DND-41 (cell line): ENCODE data around the gene SLC16A12.

Experiments used
- ATAC-seq: fragments of 200-7000 bp; cut with Tn5 transposase; 3 replicates; pipeline ENCODE4 v1.9.1; 2021; ENCODE audit warnings: low read depth; ENCODE audit not compliant: insufficient read depth
- DNase-seq: peaks from one replicate; pipeline ENCODE4 v3.0.0-alpha.2; 2020
- H2AFZ ChIP-seq: 2 replicates; pipeline ENCODE4 v1.6.0; 2012; ENCODE audit warnings: low read depth, low read length
- H3K27ac ChIP-seq: 2 replicates; pipeline ENCODE4 v1.5.1; 2012; ENCODE audit warnings: low read length, inconsistent platforms
- H3K27me3 ChIP-seq: fragments of 200-600 bp; sonication (generic); 2 replicates; pipeline ENCODE4 v1.6.0; 2012; ENCODE audit warnings: low read length, mild to moderate bottlenecking, inconsistent platforms; ENCODE audit not compliant: insufficient read depth, poor library complexity
- H3K36me3 ChIP-seq: 2 replicates; pipeline ENCODE4 v1.5.1; 2012; ENCODE audit warnings: low read length, inconsistent platforms; ENCODE audit not compliant: insufficient read depth
- H3K4me1 ChIP-seq: 2 replicates; pipeline ENCODE4 v1.5.1; 2012; ENCODE audit warnings: mild to moderate bottlenecking, low read length; ENCODE audit not compliant: insufficient read depth
- H3K4me2 ChIP-seq: 2 replicates; pipeline ENCODE4 v1.6.0; 2012; ENCODE audit warnings: mild to moderate bottlenecking, moderate library complexity, low read length, inconsistent platforms; ENCODE audit not compliant: insufficient read depth
- H3K4me3 ChIP-seq, 2 experiments: fragments of 200-600 bp in 1 of 2; shearing (Covaris generic) in 1 of 2; 2 replicates each; pipeline ENCODE4 v1.5.1; 2012 to 2016; ENCODE audit warnings: inconsistent platforms in 2 of 2, low read length in 2 of 2, mild to moderate bottlenecking in 2 of 2, low read depth in 1 of 2, moderate library complexity in 1 of 2
- H3K79me2 ChIP-seq: 2 replicates; pipeline ENCODE4 v1.6.0; 2012; ENCODE audit warnings: low read length, inconsistent platforms; ENCODE audit not compliant: insufficient read depth
- H3K9ac ChIP-seq: 2 replicates; pipeline ENCODE4 v1.6.0; 2012; ENCODE audit warnings: low read depth, mild to moderate bottlenecking, inconsistent platforms, low read length, moderate library complexity
- H3K9me3 ChIP-seq: 2 replicates; pipeline ENCODE4 v1.5.1; 2012; ENCODE audit warnings: low read length, moderate library complexity, mild to moderate bottlenecking, inconsistent platforms; ENCODE audit not compliant: insufficient read depth, severe bottlenecking
- H4K20me1 ChIP-seq: 2 replicates; pipeline ENCODE4 v1.6.0; 2012; ENCODE audit warnings: low read length; ENCODE audit not compliant: insufficient read depth
- EZH2 ChIP-seq: IDR thresholded peaks from 3 replicates; pipeline ENCODE4 v1.6.1; 2012; ENCODE audit warnings: borderline replicate concordance, low read depth, mild to moderate bottlenecking, moderate library complexity, low read length, inconsistent platforms; ENCODE audit not compliant: severe bottlenecking
- TF ChIP-seq, protein P1 (sequence below): IDR thresholded peaks from 2 replicates; pipeline ENCODE4 v1.5.1; 2012; ENCODE audit warnings: borderline replicate concordance, low read length, moderate library complexity, mild to moderate bottlenecking; ENCODE audit not compliant: poor library complexity, severe bottlenecking; ENCODE audit errors: extremely low read depth

Gene SLC16A12

DNA sequence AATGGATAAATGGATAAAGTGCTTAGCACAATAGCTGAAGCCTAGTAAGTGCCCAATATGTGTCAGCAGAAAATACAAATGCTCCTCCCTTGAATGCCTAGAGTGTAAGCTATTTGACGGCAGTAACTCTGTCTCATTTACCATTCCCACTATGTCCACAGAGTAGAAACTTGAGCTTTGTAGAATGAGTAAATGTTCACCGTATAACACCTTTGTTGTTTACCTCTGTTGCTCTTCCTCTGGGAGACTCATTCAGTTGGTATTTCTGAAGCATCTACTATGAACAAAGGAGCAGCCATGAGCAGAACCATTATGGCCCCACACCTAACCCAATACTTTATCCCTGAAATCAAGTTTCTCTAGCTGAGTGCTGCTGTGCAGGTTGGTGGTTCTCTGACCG, 8.4 kb upstream of the SLC16A12 start:
- Histone ChIP-seq H3K27ac (no peak overlapping the region), H3K4me1 (no peaks in the 10 kb centered on the region), H3K4me2 (no peak overlapping the region), H4K20me1 (no peaks in the 10 kb centered on the region), H3K4me3 (no peak overlapping the region), H3K27me3 (no peaks in the 10 kb centered on the region), H3K79me2 (no peaks in the 10 kb centered on the region), H2AFZ (no peak overlapping the region), H3K9ac (no peak overlapping the region), H3K36me3 (no peaks in the 10 kb centered on the region), H3K9me3 (no peaks in the 10 kb centered on the region)
- ATAC-seq (no peak), DNase-seq (no peak)
- no peak for TF ChIP-seq EZH2
- TF ChIP-seq, protein P1, sequence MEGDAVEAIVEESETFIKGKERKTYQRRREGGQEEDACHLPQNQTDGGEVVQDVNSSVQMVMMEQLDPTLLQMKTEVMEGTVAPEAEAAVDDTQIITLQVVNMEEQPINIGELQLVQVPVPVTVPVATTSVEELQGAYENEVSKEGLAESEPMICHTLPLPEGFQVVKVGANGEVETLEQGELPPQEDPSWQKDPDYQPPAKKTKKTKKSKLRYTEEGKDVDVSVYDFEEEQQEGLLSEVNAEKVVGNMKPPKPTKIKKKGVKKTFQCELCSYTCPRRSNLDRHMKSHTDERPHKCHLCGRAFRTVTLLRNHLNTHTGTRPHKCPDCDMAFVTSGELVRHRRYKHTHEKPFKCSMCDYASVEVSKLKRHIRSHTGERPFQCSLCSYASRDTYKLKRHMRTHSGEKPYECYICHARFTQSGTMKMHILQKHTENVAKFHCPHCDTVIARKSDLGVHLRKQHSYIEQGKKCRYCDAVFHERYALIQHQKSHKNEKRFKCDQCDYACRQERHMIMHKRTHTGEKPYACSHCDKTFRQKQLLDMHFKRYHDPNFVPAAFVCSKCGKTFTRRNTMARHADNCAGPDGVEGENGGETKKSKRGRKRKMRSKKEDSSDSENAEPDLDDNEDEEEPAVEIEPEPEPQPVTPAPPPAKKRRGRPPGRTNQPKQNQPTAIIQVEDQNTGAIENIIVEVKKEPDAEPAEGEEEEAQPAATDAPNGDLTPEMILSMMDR = no peak

DNA sequence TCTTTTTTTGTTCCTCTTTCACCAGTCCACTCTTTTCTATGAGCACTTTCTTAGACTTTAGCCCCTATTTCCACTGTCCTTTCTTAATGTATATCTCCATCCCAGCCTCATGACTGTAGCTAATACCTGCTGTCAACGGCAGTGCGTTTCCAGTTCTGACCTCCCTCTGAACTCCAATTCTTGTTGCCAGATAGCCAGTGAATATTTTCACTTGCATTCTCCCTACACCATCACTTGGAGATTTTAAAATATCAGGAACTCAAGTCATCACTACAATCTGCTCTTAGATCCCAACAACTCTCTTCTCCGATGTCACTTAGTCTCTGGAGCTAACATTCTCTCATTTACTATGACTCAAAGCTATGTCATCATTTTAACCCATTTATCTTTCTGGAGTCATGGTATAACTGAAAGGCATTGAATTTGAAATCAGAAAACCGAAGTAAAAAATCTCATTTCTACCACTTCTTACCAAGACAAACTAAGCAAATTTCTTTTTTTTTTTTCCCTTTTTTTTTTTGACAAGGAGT, 5.1 kb upstream of the SLC16A12 start:
- H4K20me1 ChIP-seq = no peaks in the 10 kb centered on the region

DNA sequence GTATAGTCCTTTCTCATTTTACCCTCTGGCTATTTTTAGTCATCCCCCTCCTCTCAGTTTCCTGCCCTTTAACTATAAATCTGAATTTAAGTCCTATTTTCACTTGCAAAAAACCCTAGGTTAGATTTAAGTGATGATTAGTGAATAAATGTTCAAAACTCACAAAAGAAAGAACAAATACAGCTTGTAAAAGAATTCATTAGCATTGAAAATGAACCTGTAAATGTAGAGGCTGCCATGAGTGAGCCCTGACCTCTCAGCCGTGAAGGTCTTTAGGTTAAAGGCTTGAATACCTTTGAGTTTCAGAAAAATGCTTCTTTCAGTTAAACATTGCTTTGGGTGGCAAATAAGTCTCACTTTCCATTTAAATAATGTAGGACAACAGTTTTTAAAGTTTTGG, 2.0 kb upstream of the SLC16A12 start:
- Histone ChIP-seq H2AFZ (no peak overlapping the region), H3K27ac (no peak overlapping the region), H3K4me3 (no peak overlapping the region), H3K27me3 (no peaks in the 10 kb centered on the region), H3K4me2 (no peak overlapping the region), H3K9me3 (no peaks in the 10 kb centered on the region), H3K9ac (no peak overlapping the region), H4K20me1 (no peaks in the 10 kb centered on the region), H3K4me1 (no peaks in the 10 kb centered on the region), H3K36me3 (no peaks in the 10 kb centered on the region), H3K79me2 (no peaks in the 10 kb centered on the region)
- DNase-seq (no peak), ATAC-seq (no peak)
- TF ChIP-seq, protein P1 = no peak
- TF ChIP-seq EZH2 = no peak

More for the DNA sequence above, 5.1 kb upstream of the SLC16A12 start:
- ATAC-seq (no peak), DNase-seq (no peak)
- no peaks in the 10 kb centered on the region for H3K36me3 ChIP-seq
- H3K9me3 ChIP-seq = no peaks in the 10 kb centered on the region
- no peak overlapping the region for H3K27ac ChIP-seq
- H3K9ac ChIP-seq = no peak overlapping the region
- H3K4me3 ChIP-seq = no peak overlapping the region
- TF ChIP-seq EZH2 = no peak
- TF ChIP-seq, protein P1 = no peak
- no peak overlapping the region for H2AFZ ChIP-seq
- H3K4me2 ChIP-seq = no peak overlapping the region
- no peaks in the 10 kb centered on the region for H3K4me1 ChIP-seq
- H3K79me2 ChIP-seq = no peaks in the 10 kb centered on the region
- H3K27me3 ChIP-seq = no peaks in the 10 kb centered on the region

DNA sequence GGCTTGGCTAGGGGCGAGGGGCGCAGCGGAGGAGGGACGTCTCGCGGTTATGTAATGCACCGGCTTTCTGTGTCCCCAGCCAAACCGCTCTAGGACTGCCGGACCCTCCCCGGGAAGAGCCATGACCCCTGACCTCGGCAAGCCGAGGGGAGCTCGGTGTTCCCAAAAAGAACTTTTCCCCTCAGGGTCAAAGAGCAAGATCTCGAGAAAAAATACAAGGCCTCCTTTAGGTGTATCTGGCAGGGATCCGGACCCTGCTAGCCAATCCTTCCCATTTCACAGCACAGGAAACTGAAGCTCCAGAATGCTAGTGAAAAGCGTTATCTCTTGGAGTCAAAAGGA, 590 bp upstream of the SLC16A12 start:
- DNase-seq (no peak), ATAC-seq (no peak)
- no peak overlapping the region for H2AFZ ChIP-seq
- TF ChIP-seq, protein P1 = no peak
- no peaks in the 10 kb centered on the region for H3K27me3 ChIP-seq
- no peak overlapping the region for H3K4me2 ChIP-seq
- no peaks in the 10 kb centered on the region for H3K79me2 ChIP-seq
- no peaks in the 10 kb centered on the region for H3K4me1 ChIP-seq
- H3K36me3 ChIP-seq = no peaks in the 10 kb centered on the region
- H4K20me1 ChIP-seq = no peaks in the 10 kb centered on the region
- no peak overlapping the region for H3K4me3 ChIP-seq
- no peak overlapping the region for H3K27ac ChIP-seq
- no peak overlapping the region for H3K9ac ChIP-seq
- no peaks in the 10 kb centered on the region for H3K9me3 ChIP-seq
